ENCODE results near the gene GHITM. TPM values are rescaled to one million over a fixed set of nuclear protein-coding genes. Genes with fewer than 3 reads are reported as not detected.
A peak's percentile ranks its signal among the peaks of the same experiment; 100 is the strongest.
"Not testable (repeated sequence)": the region's sequence is repeated elsewhere in the genome, so short reads cannot be mapped to it uniquely, and the experiment has no call there.

GHITM gene
- total RNA-seq, 2 donors from 2014 or later, result 242 to 490 TPM

DNA sequence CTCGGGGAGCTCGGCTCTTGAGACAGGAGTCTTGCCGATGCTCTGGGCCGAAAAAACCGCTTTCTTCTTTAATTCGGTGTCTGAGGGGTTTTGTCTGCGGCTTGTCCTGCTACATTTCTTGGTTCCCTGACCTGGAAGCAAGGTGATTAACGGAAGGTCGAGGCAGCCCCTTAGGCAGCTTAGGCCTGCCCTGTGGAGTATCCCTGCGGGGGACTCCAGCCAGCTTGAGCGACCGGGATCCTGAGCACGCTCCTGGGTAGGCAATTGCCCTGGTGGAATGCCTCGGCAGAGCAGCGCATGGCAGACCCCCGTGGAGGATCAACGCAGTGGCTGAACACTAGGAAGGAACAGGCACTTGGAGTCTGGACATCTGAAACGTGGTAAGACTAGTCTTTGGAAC lies 30.5 kb upstream of the GHITM start:
- Histone ChIP-seq H3K27me3 (no peaks in the 10 kb centered on the region), H3K27ac (no peak overlapping the region), H3K36me3 (no peaks in the 10 kb centered on the region), H3K4me1 (no peaks in the 10 kb centered on the region), H3K4me3 (no peak overlapping the region), H3K9me3 (no peaks in the 10 kb centered on the region)
- DNase-seq (ENCODE audit: low spot score), result no peak
- TF ChIP-seq, protein P1, sequence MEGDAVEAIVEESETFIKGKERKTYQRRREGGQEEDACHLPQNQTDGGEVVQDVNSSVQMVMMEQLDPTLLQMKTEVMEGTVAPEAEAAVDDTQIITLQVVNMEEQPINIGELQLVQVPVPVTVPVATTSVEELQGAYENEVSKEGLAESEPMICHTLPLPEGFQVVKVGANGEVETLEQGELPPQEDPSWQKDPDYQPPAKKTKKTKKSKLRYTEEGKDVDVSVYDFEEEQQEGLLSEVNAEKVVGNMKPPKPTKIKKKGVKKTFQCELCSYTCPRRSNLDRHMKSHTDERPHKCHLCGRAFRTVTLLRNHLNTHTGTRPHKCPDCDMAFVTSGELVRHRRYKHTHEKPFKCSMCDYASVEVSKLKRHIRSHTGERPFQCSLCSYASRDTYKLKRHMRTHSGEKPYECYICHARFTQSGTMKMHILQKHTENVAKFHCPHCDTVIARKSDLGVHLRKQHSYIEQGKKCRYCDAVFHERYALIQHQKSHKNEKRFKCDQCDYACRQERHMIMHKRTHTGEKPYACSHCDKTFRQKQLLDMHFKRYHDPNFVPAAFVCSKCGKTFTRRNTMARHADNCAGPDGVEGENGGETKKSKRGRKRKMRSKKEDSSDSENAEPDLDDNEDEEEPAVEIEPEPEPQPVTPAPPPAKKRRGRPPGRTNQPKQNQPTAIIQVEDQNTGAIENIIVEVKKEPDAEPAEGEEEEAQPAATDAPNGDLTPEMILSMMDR (IDR thresholded peaks at IDR 0.05), result no peak

- H3K27ac ChIP-seq; DNase-seq (ENCODE audit: low spot score); H3K27me3 ChIP-seq; H3K9me3 ChIP-seq; H3K4me1 ChIP-seq; H3K36me3 ChIP-seq; H3K4me3 ChIP-seq: not testable (repeated sequence)
Measured at GRCh38 chr10:84109772-84110171, 29.5 kb upstream of the GHITM start.

GRCh38 chr10:84113468-84113867 lies 25.8 kb upstream of the GHITM start:
- not testable (repeated sequence) for H3K4me3 ChIP-seq; H3K27ac ChIP-seq; H3K27me3 ChIP-seq; H3K9me3 ChIP-seq; DNase-seq (ENCODE audit: low spot score); H3K4me1 ChIP-seq; H3K36me3 ChIP-seq

DNA sequence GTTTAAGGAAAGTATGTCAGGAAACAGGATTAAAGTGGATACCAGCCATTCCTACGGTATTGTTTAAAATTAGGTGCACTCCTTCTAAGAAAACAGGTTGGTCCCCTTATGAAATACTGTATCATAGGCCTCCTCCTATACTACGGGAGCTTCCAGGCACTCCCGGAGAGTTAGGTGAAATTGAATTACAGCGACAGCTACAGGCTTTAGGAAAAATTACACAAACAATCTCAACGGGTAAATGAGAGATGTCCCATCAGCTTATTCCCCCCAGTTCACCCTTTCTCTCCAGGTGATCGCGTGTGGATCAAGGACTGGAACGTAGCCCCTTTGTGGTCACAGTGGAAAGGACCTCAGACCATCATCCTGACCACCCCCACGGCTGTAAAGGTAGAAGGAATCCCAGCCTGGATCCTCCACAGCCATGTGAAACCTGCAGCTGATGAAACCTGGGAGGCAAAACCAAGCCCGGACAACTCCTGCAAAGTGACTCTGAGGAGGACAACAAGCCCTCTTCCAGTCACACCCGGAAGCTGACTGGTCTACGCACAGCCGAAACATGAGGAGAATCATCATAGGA lies 25.1 kb upstream of the GHITM start:
- H3K27me3 ChIP-seq, result no peaks in the 10 kb centered on the region
- H3K36me3 ChIP-seq, result no peaks in the 10 kb centered on the region
- no peaks in the 10 kb centered on the region for H3K4me1 ChIP-seq
- H3K4me3 ChIP-seq, result no peak overlapping the region
- no peaks in the 10 kb centered on the region for H3K9me3 ChIP-seq
- TF ChIP-seq, protein P1 (IDR thresholded peaks at IDR 0.05), result peak in 1 of 2 donors; percentile 24
- H3K27ac ChIP-seq, result no peak overlapping the region
- no peak for DNase-seq (ENCODE audit: low spot score)

GRCh38 chr10:84117204-84117603 lies 22.1 kb upstream of the GHITM start:
- not testable (repeated sequence) for H3K4me1 ChIP-seq; H3K4me3 ChIP-seq; DNase-seq (ENCODE audit: low spot score); H3K27ac ChIP-seq; H3K27me3 ChIP-seq; H3K9me3 ChIP-seq; H3K36me3 ChIP-seq

GRCh38 chr10:84117686-84118394 lies 21.5 kb upstream of the GHITM start:
- Histone ChIP-seq H3K4me3 (no peak overlapping the region), H3K4me1 (no peaks in the 10 kb centered on the region), H3K27me3 (no peaks in the 10 kb centered on the region), H3K27ac (no peak overlapping the region), H3K36me3 (no peaks in the 10 kb centered on the region), H3K9me3 (no peaks in the 10 kb centered on the region)
- DNase-seq (ENCODE audit: low spot score), result no peak
- TF ChIP-seq, protein P1 (IDR thresholded peaks at IDR 0.05), result no peak

DNA sequence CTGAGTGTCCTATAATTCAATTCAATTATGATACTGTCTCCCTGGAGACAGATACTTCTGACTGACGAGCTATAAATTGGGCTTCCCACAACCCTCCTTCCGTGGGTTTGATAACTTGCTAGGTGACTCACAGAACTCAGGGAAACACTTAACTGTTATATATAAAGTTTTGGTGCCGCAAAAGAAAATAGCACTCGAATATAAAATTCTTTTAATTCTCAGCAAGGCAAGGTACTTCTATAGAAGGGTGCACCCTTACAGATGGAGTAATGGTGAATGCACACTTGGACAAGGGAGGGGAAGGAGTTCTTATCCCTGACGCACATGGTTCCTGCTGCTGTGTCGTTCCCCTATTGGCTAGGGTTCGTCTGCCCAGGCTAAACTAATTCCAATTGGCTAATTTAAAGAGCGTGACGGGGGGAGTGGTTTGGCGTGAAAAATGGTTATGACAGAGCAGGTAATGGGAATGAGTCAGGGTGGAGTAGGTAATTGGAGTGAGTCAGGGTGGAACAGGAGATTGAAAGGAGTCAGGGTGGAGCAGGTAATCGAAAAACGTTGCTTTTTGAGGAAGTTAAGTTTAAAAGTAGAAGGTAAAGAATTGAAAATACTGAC lies 20.8 kb upstream of the GHITM start:
- no peak for DNase-seq (ENCODE audit: low spot score)
- H3K4me1 ChIP-seq, result no peaks in the 10 kb centered on the region

More for the DNA sequence above, 20.8 kb upstream of the GHITM start:
- H3K27ac ChIP-seq, result no peak overlapping the region
- no peaks in the 10 kb centered on the region for H3K9me3 ChIP-seq
- H3K27me3 ChIP-seq, result no peaks in the 10 kb centered on the region
- no peaks in the 10 kb centered on the region for H3K36me3 ChIP-seq
- TF ChIP-seq, protein P1 (IDR thresholded peaks at IDR 0.05), result no peak
- no peak overlapping the region for H3K4me3 ChIP-seq

All from right atrium auricular region (tissue), 2 donors.